ENCODE measurements around the gene CCDC82. TPM values are rescaled to one million over a fixed set of nuclear protein-coding genes. Genes with fewer than 3 reads are reported as not detected.

CCDC82 gene
- total RNA-seq, 1 donor from 2014 or later = 10.7 TPM

GRCh38 chr11:96322775-96323641, 66.7 kb downstream of the CCDC82 start:
- no peak for TF ChIP-seq CTCF (conservative IDR thresholded peaks at IDR 0.05; ENCODE audit: low read depth, low read length)
- no peak overlapping the region for H3K4me3 ChIP-seq (ENCODE audit: low read depth, low read length)
- no peak for DNase-seq (ENCODE audit: low read depth)

GRCh38 chr11:96321091-96321490, 68.6 kb downstream of the CCDC82 start:
- DNase-seq (ENCODE audit: low read depth) = no peak
- H3K4me3 ChIP-seq (ENCODE audit: low read depth, low read length) = no peak overlapping the region
- no peak for TF ChIP-seq CTCF (conservative IDR thresholded peaks at IDR 0.05; ENCODE audit: low read depth, low read length)

GRCh38 chr11:96319898-96320656, 69.6 kb downstream of the CCDC82 start:
- no peak for DNase-seq (ENCODE audit: low read depth)
- no peak for TF ChIP-seq CTCF (conservative IDR thresholded peaks at IDR 0.05; ENCODE audit: low read depth, low read length)
- no peak overlapping the region for H3K4me3 ChIP-seq (ENCODE audit: low read depth, low read length)

- H3K4me3 ChIP-seq (ENCODE audit: low read depth, low read length) = no peak overlapping the region
- no peak for TF ChIP-seq CTCF (conservative IDR thresholded peaks at IDR 0.05; ENCODE audit: low read depth, low read length)
- DNase-seq (ENCODE audit: low read depth) = no peak
Observed at GRCh38 chr11:96318850-96319249, 70.9 kb downstream of the CCDC82 start.

GRCh38 chr11:96318399-96318798, 71.3 kb downstream of the CCDC82 start:
- no peak for DNase-seq (ENCODE audit: low read depth)
- TF ChIP-seq CTCF (conservative IDR thresholded peaks at IDR 0.05; ENCODE audit: low read depth, low read length) = no peak
- no peak overlapping the region for H3K4me3 ChIP-seq (ENCODE audit: low read depth, low read length)

- TF ChIP-seq CTCF (conservative IDR thresholded peaks at IDR 0.05; ENCODE audit: low read depth, low read length) = no peak
- H3K4me3 ChIP-seq (ENCODE audit: low read depth, low read length) = no peak overlapping the region
- no peak for DNase-seq (ENCODE audit: low read depth)
Observed at GRCh38 chr11:96317985-96318384, 71.7 kb downstream of the CCDC82 start.

All from epithelial cell of proximal tubule (primary cell).